HepG2 (cell line): Measurements from ENCODE around the gene INTS1. TPM values are rescaled to one million over a fixed set of nuclear protein-coding genes. Genes with fewer than 3 reads are reported as not detected.
A peak's percentile ranks its signal among the peaks of the same experiment; 100 is the strongest.

ENCODE experiments used
- ATAC-seq: fragments of 200-7000 bp; cut with Tn5 transposase; 3 replicates; pipeline ENCODE4 v1.9.1; 2020; ENCODE audit warnings: mild to moderate bottlenecking, moderate library complexity
- BruUV-seq: library from RNA; stranded (reverse); fragments of 400-500 nt; replicated peaks from 2 replicates; lab custom pipeline; 2021; lab: Mats Ljungman, UMichigan
- CTCF ChIA-PET: fragments of 300-600 bp; formaldehyde crosslinking; extraction: SDS; loops from one replicate; lab custom pipeline; 2021; ENCODE audit warnings: low total read pairs, inconsistent platforms, low intra/inter-chr PET ratio; lab: Yijun Ruan, JAX
- POLR2A ChIA-PET: fragments of 350-600 bp; sonication (Branson Sonifier 250); formaldehyde crosslinking; loops from one replicate; lab custom pipeline; 2020; ENCODE audit warnings: antibody characterized with exemption, inconsistent platforms; lab: Yijun Ruan, JAX
- DNase-seq: peaks from one replicate; pipeline ENCODE4 v3.0.0-alpha.2; 2015; ENCODE audit warnings: low spot score
- FAIRE-seq: peaks from 3 replicates; lab custom pipeline; 2011; peaks lifted over from hg19 to GRCh38; lab: Jason Lieb, UNC
- H2AFZ ChIP-seq: one replicate; pipeline ENCODE4 v1.6.1; 2011; ENCODE audit warnings: low read length, inconsistent platforms
- H3K27ac ChIP-seq: fragments of 300-600 bp; 3 replicates; pipeline ENCODE4 v1.8.0; 2011; ENCODE audit warnings: mixed run types, mild to moderate bottlenecking, mixed read lengths, low read length, inconsistent platforms; ENCODE audit not compliant: insufficient read depth; ENCODE audit errors: extremely low read length
- H3K27me3 ChIP-seq, 2 experiments: fragments of 200-600 bp in 1 of 2; 2 replicates in 1 of 2; 3 replicates in 1 of 2; pipeline versions ENCODE4 v1.6.0 to v1.8.0; 2011; ENCODE audit warnings: low read length in 2 of 2, mild to moderate bottlenecking in 2 of 2, moderate library complexity in 2 of 2, inconsistent platforms in 1 of 2; ENCODE audit not compliant: insufficient read depth in 2 of 2, control insufficient read depth in 1 of 2
- H3K36me3 ChIP-seq, 2 experiments: fragments of 200-600 bp in 1 of 2; replicated peaks in 1 of 2; 2 replicates in 1 of 2; 3 replicates in 1 of 2; pipeline versions ENCODE4 v1.5.1 to v1.8.0; 2011; ENCODE audit warnings: low read length in 2 of 2, inconsistent platforms in 1 of 2; ENCODE audit not compliant: insufficient read depth in 2 of 2, control insufficient read depth in 1 of 2
- H3K4me1 ChIP-seq: 2 replicates; pipeline ENCODE4 v1.5.1; 2012; ENCODE audit warnings: low read length, inconsistent platforms; ENCODE audit not compliant: insufficient read depth
- H3K4me2 ChIP-seq: 2 replicates; pipeline ENCODE4 v1.6.0; 2011; ENCODE audit warnings: low read depth, low read length, inconsistent platforms
- H3K4me3 ChIP-seq, 3 experiments: fragments of 200-600 bp in 1 of 3; sonication (generic), shearing (Covaris generic) in 1 of 3; replicated peaks in 1 of 3; 2 replicates each; pipeline ENCODE4 v1.5.1; 2011 to 2016; ENCODE audit warnings: low read length in 3 of 3, inconsistent platforms in 2 of 3, low read depth in 2 of 3, mild to moderate bottlenecking in 2 of 3, control low read depth in 1 of 3, mixed read lengths in 1 of 3; ENCODE audit not compliant: insufficient read depth in 1 of 3
- H3K79me2 ChIP-seq: one replicate; pipeline ENCODE4 v1.6.1; 2011; ENCODE audit warnings: low read length, inconsistent platforms; ENCODE audit not compliant: insufficient read depth
- H3K9ac ChIP-seq: 2 replicates; pipeline ENCODE4 v1.6.0; 2011; ENCODE audit warnings: mild to moderate bottlenecking, low read depth, low read length, inconsistent platforms; ENCODE audit not compliant: insufficient read depth
- H3K9me3 ChIP-seq: 2 replicates; pipeline ENCODE4 v1.5.1; 2012; ENCODE audit warnings: mild to moderate bottlenecking, low read length
- H4K20me1 ChIP-seq: 2 replicates; pipeline ENCODE4 v1.6.0; 2011; ENCODE audit warnings: inconsistent platforms, mild to moderate bottlenecking, low read length, moderate library complexity; ENCODE audit not compliant: insufficient read depth
- ARID2 ChIP-seq: sonication (generic); formaldehyde crosslinking; IDR thresholded peaks from 2 replicates; pipeline ENCODE4 v1.8.1; 2022; ENCODE audit warnings: mild to moderate bottlenecking, missing genetic modification reagents, borderline replicate concordance
- HNRNPL ChIP-seq: fragments of 200-400 bp; formaldehyde crosslinking; IDR thresholded peaks from 2 replicates; pipeline ENCODE4 v1.6.1; 2017; ENCODE audit warnings: mild to moderate bottlenecking, low read depth, low read length
- HOXA9 ChIP-seq: sonication (generic); formaldehyde crosslinking; IDR thresholded peaks from 2 replicates; pipeline ENCODE4 v1.8.1; 2022; ENCODE audit warnings: missing genetic modification reagents, mild to moderate bottlenecking, moderate library complexity, borderline replicate concordance
- MTA3 ChIP-seq: sonication (generic); formaldehyde crosslinking; IDR thresholded peaks from 2 replicates; pipeline ENCODE4 v1.4.0; 2020; ENCODE audit warnings: missing genetic modification reagents
- NFKB2 ChIP-seq: sonication (generic); formaldehyde crosslinking; IDR thresholded peaks from 2 replicates; pipeline ENCODE4 v1.4.0; 2020; ENCODE audit warnings: missing genetic modification reagents, borderline replicate concordance
- POLR2AphosphoS5 ChIP-seq: IDR thresholded peaks from 2 replicates; pipeline ENCODE4 v1.6.1; 2012; ENCODE audit warnings: low read depth, low read length
- SRY ChIP-seq: sonication (generic); formaldehyde crosslinking; IDR thresholded peaks from 2 replicates; pipeline ENCODE4 v1.8.0; 2022; ENCODE audit warnings: mild to moderate bottlenecking, missing genetic modification reagents
- TAF15 ChIP-seq: fragments of 200-400 bp; formaldehyde crosslinking; IDR thresholded peaks from one replicate; pipeline ENCODE4 v1.6.1; 2018; ENCODE audit warnings: mild to moderate bottlenecking, low read depth, low read length; ENCODE audit not compliant: poor library complexity, severe bottlenecking
- TBP ChIP-seq: sonication (generic); formaldehyde crosslinking; IDR thresholded peaks from 2 replicates; pipeline ENCODE4 v1.5.0; 2020; ENCODE audit warnings: missing genetic modification reagents
- ZFP36L1 ChIP-seq: sonication (generic); formaldehyde crosslinking; IDR thresholded peaks from 2 replicates; pipeline ENCODE4 v1.8.0; 2022; ENCODE audit warnings: mild to moderate bottlenecking, missing genetic modification reagents, moderate library complexity
- ZNF230 ChIP-seq: sonication (generic); formaldehyde crosslinking; IDR thresholded peaks from 2 replicates; pipeline ENCODE4 v1.4.0; 2020; ENCODE audit warnings: mild to moderate bottlenecking, missing genetic modification reagents
- ZNF431 ChIP-seq: sonication (generic); formaldehyde crosslinking; IDR thresholded peaks from 2 replicates; pipeline ENCODE4 v1.9.0; 2022; ENCODE audit warnings: missing genetic modification reagents, low read depth, mild to moderate bottlenecking, borderline replicate concordance
- ZNF577 ChIP-seq: sonication (generic); formaldehyde crosslinking; IDR thresholded peaks from 2 replicates; pipeline ENCODE4 v1.4.0; 2020; ENCODE audit warnings: mild to moderate bottlenecking, low read depth, missing genetic modification reagents, borderline replicate concordance
- WGBS: methylation state at CpG from one replicate; pipeline ENCODE4 v1.1.6; 2017; ENCODE audit warnings: low lambda C conversion rate; 5-methylcytosine and 5-hydroxymethylcytosine counted together
- in situ Hi-C: cut with HindIII; loops from 2 replicates; pipeline ENCODE4 v1.10.0; 2017; ENCODE audit warnings: low pct_unique_long_range_greater_than_20kb; ENCODE audit not compliant: extremely low pct_ligation_motif_present
- intact Hi-C: fragments of 100-400 bp; cut with micrococcal nuclease; formaldehyde crosslinking; loops from one replicate; pipeline ENCODE4 v1.10.0; 2022; ENCODE audit not compliant: unreplicated experiment
- polyA plus RNA-seq, 8 experiments: library from polyadenylated mRNA; depleted of rRNA in 3 of 8; stranded (reverse) in 7 of 8; unstranded in 1 of 8; fragments of >200 nt; fragmentation: Illumina TruSeq in 4 of 8; extraction: Trizol in 4 of 8; gene quantifications; 2 replicates each; pipeline versions ENCODE4 v1.2.1 to v1.2.3, GENCODE V29; 2011 to 2016; ENCODE audit warnings: low read depth in 4 of 8, missing spikeins in 1 of 8, mixed read lengths in 1 of 8; ENCODE audit not compliant: insufficient read depth in 1 of 8
- total RNA-seq, 5 experiments: library from RNA; depleted of rRNA; stranded (reverse); fragments of >200 nt; fragmentation: Illumina TruSeq; extraction: Trizol; gene quantifications; 2 replicates each; pipeline ENCODE4 v1.2.3, GENCODE V29; 2016; ENCODE audit warnings: low read depth in 1 of 5
- TF ChIP-seq, protein P1 (sequence below): sonication (generic); formaldehyde crosslinking; IDR thresholded peaks from 2 replicates; pipeline ENCODE4 v1.5.0; 2020; ENCODE audit warnings: missing genetic modification reagents
- TF ChIP-seq, protein P2 (sequence below): sonication (generic); formaldehyde crosslinking; IDR thresholded peaks from 2 replicates; pipeline ENCODE4 v1.9.0; 2022; ENCODE audit warnings: missing genetic modification reagents, mild to moderate bottlenecking, borderline replicate concordance
- TF ChIP-seq, protein P3 (sequence below): sonication (generic); formaldehyde crosslinking; IDR thresholded peaks from 2 replicates; pipeline ENCODE4 v1.4.0; 2020; ENCODE audit warnings: missing genetic modification reagents, borderline replicate concordance

Gene INTS1
- total and polyA plus RNA-seq, 2 of the 13 experiments (the other 11 are each of a cell fraction or from before 2014, with no cell fraction given) = 13.7 to 29.0 TPM

DNA sequence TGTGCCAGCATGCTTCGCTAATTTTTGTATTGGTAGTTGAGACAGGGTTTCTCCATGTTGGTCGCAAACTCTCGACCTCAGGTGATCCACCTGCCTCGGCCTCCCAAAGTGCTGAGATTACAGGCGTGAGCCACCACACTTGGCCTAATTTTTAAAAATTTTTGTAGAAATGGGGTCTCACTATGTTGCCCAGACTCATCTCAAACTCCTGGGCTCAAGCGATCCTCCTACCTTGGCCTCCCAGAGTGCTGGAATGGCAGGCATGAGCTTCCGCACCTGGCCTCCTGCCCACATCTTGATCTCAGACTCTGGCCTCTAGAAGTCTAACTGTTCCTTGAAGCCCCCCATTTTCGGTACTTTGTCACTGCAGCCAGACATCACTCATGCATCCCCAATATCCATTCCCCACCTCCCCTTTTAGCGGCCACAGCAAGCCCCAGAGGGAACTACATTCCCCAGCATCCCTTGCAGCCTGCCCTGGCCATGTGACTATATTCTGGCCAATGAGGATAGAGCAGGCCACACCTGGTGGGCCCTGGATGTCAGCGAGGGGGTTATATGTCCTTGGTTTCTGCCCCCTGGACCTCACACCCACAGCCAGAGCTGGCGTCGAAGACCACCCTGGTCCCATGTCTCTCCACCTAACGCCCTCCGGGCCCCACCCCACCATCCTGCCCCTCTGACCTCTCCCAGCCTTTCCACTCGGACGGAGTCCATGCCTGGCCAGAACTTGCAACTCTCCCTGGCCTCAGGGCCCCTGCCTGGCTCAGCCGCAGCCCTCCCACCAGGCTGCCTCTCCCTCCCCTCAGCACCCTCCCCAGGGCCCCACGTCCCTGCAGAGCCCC is 78.7 kb downstream of the INTS1 start (continued):
- TF ChIP-seq TBP (CRISPR knock-in tag) (no peak), NFKB2 (CRISPR knock-in tag) (no peak; the same call in 1 of the 2 replicates), SRY (CRISPR knock-in tag) (0 out of 2 replicates have a peak, but pooled peaks have one; percentile 40), ZNF230 (CRISPR knock-in tag) (no peak), ZNF431 (CRISPR knock-in tag) (no peak), ZFP36L1 (no peak), ARID2 (no peak), HOXA9 (CRISPR knock-in tag) (no peak)
- TF ChIP-seq, protein P1, sequence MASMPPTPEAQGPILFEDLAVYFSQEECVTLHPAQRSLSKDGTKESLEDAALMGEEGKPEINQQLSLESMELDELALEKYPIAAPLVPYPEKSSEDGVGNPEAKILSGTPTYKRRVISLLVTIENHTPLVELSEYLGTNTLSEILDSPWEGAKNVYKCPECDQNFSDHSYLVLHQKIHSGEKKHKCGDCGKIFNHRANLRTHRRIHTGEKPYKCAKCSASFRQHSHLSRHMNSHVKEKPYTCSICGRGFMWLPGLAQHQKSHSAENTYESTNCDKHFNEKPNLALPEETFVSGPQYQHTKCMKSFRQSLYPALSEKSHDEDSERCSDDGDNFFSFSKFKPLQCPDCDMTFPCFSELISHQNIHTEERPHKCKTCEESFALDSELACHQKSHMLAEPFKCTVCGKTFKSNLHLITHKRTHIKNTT = no peak
- TF ChIP-seq, all 625 proteins: peak for 59

DNA sequence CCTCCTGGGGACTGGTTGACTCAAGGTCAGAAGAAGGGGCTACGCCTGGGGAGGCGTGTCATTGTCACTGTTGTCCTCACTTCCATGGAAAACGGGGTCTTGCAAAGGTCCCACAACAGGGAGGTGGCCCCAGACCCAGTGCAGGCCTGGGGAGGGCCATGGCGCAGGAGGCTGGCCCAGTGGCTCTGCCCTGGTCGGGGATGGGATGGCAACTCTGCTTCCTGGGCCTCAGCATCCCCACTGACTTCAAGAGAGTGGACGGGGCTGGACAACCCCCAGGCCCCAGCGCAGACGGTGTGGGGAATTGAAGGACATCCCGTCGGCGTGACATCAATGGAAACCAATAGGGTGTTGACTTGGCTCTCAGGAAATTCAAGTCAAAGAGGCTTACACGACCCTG is 80.1 kb downstream of the INTS1 start:
- H3K9ac ChIP-seq = no peak overlapping the region
- H3K9me3 ChIP-seq = no peaks in the 10 kb centered on the region
- BruUV-seq = no TSS peak
- ChIA-PET CTCF (no interaction called here), POLR2A (no interaction called here)
- intact Hi-C loops = no loop called here
- H3K4me3 ChIP-seq = no peak overlapping the region
- H3K79me2 ChIP-seq = no peaks in the 10 kb centered on the region
- no peak overlapping the region for H2AFZ ChIP-seq
- FAIRE-seq = no peak
- peaks cover 21% of the 10 kb centered on the region for H3K4me1 ChIP-seq
- DNase-seq = no peak
- in situ Hi-C loops = no loop called here
- no peak overlapping the region for H3K4me2 ChIP-seq
- no peaks in the 10 kb centered on the region for H4K20me1 ChIP-seq
- peaks cover 11 to 43% of the 10 kb centered on the region in 2 experiments; a peak in 4 of 5 replicates for H3K27me3 ChIP-seq
- no peaks in the 10 kb centered on the region for H3K36me3 ChIP-seq
- ATAC-seq = no peak
- H3K27ac ChIP-seq = no peak overlapping the region
- 22% methylated on average over 10 of the region's 12 CpGs for WGBS
- TF ChIP-seq ZNF577 (CRISPR knock-in tag) (no peak), POLR2AphosphoS5 (no peak), HNRNPL (no peak), MTA3 (CRISPR knock-in tag) (no peak), TAF15 (no peak)
- TF ChIP-seq, protein P2, sequence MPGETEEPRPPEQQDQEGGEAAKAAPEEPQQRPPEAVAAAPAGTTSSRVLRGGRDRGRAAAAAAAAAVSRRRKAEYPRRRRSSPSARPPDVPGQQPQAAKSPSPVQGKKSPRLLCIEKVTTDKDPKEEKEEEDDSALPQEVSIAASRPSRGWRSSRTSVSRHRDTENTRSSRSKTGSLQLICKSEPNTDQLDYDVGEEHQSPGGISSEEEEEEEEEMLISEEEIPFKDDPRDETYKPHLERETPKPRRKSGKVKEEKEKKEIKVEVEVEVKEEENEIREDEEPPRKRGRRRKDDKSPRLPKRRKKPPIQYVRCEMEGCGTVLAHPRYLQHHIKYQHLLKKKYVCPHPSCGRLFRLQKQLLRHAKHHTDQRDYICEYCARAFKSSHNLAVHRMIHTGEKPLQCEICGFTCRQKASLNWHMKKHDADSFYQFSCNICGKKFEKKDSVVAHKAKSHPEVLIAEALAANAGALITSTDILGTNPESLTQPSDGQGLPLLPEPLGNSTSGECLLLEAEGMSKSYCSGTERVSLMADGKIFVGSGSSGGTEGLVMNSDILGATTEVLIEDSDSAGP (CRISPR knock-in tag) = no peak
- TF ChIP-seq, protein P3, sequence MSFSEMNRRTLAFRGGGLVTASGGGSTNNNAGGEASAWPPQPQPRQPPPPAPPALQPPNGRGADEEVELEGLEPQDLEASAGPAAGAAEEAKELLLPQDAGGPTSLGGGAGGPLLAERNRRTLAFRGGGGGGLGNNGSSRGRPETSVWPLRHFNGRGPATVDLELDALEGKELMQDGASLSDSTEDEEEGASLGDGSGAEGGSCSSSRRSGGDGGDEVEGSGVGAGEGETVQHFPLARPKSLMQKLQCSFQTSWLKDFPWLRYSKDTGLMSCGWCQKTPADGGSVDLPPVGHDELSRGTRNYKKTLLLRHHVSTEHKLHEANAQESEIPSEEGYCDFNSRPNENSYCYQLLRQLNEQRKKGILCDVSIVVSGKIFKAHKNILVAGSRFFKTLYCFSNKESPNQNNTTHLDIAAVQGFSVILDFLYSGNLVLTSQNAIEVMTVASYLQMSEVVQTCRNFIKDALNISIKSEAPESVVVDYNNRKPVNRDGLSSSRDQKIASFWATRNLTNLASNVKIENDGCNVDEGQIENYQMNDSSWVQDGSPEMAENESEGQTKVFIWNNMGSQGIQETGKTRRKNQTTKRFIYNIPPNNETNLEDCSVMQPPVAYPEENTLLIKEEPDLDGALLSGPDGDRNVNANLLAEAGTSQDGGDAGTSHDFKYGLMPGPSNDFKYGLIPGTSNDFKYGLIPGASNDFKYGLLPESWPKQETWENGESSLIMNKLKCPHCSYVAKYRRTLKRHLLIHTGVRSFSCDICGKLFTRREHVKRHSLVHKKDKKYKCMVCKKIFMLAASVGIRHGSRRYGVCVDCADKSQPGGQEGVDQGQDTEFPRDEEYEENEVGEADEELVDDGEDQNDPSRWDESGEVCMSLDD = no peak
